Epithelial cell of proximal tubule (primary cell): ENCODE measurements around the gene CRLF3. TPM values are rescaled to one million over a fixed set of nuclear protein-coding genes. Genes with fewer than 3 reads are reported as not detected.
A peak's percentile ranks its signal among the peaks of the same experiment; 100 is the strongest.

Experiments
- DNase-seq: peaks from one replicate; pipeline ENCODE4 v3.0.0-alpha.2; 2011; ENCODE audit warnings: low read depth
- H3K4me3 ChIP-seq: 2 replicates; pipeline ENCODE4 v1.5.1; 2011; ENCODE audit warnings: low read depth, mild to moderate bottlenecking, low read length
- total RNA-seq: library from RNA; depleted of rRNA; stranded (reverse); fragments of >200 nt; gene quantifications from 2 replicates; pipeline ENCODE4 v1.2.3, GENCODE V29; 2015
- TF ChIP-seq, protein P1 (sequence below): conservative IDR thresholded peaks from 2 replicates; pipeline ENCODE4 v1.5.1; 2012; ENCODE audit warnings: low read depth, mild to moderate bottlenecking, low read length

Gene CRLF3, protein sequence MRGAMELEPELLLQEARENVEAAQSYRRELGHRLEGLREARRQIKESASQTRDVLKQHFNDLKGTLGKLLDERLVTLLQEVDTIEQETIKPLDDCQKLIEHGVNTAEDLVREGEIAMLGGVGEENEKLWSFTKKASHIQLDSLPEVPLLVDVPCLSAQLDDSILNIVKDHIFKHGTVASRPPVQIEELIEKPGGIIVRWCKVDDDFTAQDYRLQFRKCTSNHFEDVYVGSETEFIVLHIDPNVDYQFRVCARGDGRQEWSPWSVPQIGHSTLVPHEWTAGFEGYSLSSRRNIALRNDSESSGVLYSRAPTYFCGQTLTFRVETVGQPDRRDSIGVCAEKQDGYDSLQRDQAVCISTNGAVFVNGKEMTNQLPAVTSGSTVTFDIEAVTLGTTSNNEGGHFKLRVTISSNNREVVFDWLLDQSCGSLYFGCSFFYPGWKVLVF
- 13.8 and 19.6 TPM in 2 replicates for total RNA-seq

GRCh38 chr17:30824356-30825145 is at the start of gene CRLF3:
CRLF3 (minus strand) TSS chr17:30824692; CDS start chr17:30824651, 41 bp downstream.
- DNase-seq = no peak
- TF ChIP-seq, protein P1, sequence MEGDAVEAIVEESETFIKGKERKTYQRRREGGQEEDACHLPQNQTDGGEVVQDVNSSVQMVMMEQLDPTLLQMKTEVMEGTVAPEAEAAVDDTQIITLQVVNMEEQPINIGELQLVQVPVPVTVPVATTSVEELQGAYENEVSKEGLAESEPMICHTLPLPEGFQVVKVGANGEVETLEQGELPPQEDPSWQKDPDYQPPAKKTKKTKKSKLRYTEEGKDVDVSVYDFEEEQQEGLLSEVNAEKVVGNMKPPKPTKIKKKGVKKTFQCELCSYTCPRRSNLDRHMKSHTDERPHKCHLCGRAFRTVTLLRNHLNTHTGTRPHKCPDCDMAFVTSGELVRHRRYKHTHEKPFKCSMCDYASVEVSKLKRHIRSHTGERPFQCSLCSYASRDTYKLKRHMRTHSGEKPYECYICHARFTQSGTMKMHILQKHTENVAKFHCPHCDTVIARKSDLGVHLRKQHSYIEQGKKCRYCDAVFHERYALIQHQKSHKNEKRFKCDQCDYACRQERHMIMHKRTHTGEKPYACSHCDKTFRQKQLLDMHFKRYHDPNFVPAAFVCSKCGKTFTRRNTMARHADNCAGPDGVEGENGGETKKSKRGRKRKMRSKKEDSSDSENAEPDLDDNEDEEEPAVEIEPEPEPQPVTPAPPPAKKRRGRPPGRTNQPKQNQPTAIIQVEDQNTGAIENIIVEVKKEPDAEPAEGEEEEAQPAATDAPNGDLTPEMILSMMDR = peak; percentile 41
- H3K4me3 ChIP-seq = peak within 1 kb of the TSS; percentile 95

- TF ChIP-seq, protein P1 = no peak
Observed at GRCh38 chr17:30869005-30869404, 44.5 kb upstream of the CRLF3 start.

DNA sequence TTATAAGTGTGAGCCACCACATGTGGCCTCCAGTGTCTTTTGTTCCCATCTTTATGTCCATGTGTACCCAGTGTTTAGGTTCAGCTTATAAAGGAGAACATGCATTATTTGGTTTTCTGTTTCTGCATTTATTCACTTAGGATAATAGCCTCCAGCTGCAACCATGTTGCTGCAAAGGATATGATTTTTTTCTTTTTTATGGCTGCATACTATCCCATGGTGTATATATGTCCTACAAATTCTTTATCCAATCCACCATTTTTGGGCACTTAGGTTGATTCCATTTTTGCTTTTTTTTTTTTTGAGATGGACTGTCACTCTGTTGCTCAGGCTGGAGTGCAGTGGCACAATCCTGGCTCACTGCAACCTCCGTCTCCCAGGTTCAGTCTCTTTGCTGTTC is 40.1 kb upstream of the CRLF3 start:
- no peak overlapping the region for H3K4me3 ChIP-seq
- no peak for DNase-seq
- TF ChIP-seq, protein P1 = no peak

More at GRCh38 chr17:30869005-30869404, 44.5 kb upstream of the CRLF3 start:
- DNase-seq = no peak
- H3K4me3 ChIP-seq = no peak overlapping the region

GRCh38 chr17:30858556-30859250 is 34.2 kb upstream of the CRLF3 start:
- TF ChIP-seq, protein P1 = no peak
- no peak overlapping the region for H3K4me3 ChIP-seq
- no peak for DNase-seq

DNA sequence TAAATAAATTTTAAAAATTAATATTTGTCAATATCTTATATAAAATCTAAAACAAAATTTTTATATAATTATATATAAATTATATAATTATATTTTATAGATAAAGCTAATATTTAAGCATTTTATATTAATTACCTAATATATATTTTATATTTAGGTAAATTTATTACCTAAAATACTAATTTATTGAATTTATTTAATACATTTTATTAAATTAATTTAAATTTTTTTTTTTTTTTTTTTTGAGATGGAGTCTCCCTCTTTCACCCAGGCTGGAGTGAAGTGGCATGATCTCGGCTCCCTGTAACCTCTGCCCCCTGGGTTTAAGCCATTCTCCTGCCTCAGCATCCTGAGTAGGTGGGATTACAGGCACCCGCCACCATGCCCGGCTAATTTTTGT is 29.7 kb upstream of the CRLF3 start:
- TF ChIP-seq, protein P1 = no peak
- no peak for DNase-seq
- no peak overlapping the region for H3K4me3 ChIP-seq

DNA sequence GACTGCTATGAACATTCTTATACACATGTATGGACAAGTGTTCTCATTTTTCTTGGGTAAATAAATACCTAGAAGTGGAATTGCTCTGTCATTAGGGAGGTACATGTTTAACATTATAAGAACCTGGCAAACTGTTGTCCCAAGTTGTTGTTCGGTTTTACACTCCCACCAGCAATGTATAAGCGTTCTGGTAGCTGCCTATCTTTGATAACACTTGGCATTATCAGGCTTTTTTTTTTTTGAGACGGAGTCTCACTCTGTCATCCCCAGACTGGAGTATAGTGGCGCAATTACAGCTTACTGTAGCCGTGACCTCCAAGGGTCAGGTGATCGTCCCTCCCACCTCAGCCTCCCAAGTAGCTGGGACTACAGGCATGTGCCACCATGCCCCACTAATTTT is 23.5 kb upstream of the CRLF3 start:
- DNase-seq = no peak
- TF ChIP-seq, protein P1 = no peak
- no peak overlapping the region for H3K4me3 ChIP-seq
